ENCODE measurements around the gene PAPSS2. TPM values are rescaled to one million over a fixed set of nuclear protein-coding genes. Genes with fewer than 3 reads are reported as not detected.

Gene PAPSS2
- total RNA-seq, 1 donor from 2014 or later: 21.1 TPM

- no peaks in the 10 kb centered on the region for H3K27me3 Mint-ChIP-seq
- TF ChIP-seq, protein P1, sequence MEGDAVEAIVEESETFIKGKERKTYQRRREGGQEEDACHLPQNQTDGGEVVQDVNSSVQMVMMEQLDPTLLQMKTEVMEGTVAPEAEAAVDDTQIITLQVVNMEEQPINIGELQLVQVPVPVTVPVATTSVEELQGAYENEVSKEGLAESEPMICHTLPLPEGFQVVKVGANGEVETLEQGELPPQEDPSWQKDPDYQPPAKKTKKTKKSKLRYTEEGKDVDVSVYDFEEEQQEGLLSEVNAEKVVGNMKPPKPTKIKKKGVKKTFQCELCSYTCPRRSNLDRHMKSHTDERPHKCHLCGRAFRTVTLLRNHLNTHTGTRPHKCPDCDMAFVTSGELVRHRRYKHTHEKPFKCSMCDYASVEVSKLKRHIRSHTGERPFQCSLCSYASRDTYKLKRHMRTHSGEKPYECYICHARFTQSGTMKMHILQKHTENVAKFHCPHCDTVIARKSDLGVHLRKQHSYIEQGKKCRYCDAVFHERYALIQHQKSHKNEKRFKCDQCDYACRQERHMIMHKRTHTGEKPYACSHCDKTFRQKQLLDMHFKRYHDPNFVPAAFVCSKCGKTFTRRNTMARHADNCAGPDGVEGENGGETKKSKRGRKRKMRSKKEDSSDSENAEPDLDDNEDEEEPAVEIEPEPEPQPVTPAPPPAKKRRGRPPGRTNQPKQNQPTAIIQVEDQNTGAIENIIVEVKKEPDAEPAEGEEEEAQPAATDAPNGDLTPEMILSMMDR (conservative IDR thresholded peaks at IDR 0.05): no peak
- no peaks in the 10 kb centered on the region for H3K9me3 Mint-ChIP-seq
- peaks cover 36% of the 10 kb centered on the region for H3K36me3 Mint-ChIP-seq
- H3K27ac Mint-ChIP-seq: no peak overlapping the region
- H3K4me3 Mint-ChIP-seq: no peak overlapping the region
- DNase-seq (ENCODE audit: extremely low spot score, unreplicated experiment): no peak
- peaks cover 4% of the 10 kb centered on the region for H3K4me1 Mint-ChIP-seq (ENCODE audit: unreplicated experiment)
Observed at GRCh38 chr10:87761892-87762291, 102.2 kb downstream of the PAPSS2 start.

DNA sequence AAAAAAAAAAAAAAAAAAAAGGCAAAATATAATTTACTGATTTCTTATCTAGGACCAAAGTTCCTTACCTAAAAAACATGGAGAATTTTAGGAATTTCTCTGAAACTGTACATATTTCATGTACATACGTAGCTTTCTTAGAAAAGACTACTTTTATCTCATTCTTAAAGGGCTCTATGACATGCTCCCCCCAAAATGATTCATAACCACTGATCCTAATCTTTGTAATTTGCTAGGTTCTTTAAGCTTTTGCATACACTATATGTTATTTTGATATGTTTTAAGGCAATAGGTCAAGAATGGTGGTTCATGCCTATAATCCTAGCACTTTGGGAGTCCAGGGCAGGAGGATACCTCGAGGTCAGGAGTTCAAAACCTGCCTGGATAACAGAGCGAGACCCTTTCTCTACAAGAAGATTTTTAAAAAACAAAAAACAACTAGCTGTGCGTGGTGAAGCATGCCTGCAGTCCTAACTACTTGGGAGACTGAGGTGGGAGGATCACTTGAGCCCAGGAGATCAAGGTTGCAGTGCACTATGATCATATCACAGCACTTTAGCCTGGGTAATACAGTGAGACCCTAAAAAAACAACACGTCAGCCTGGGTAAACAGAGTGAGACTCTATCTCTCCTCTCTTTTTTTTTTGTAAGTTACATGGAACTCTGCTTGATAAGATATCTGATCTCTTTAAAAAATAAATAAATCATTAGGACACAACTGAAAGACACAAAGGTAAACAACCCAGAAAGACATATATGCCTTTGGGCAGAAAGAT lies 103.6 kb downstream of the PAPSS2 start:
- Mint-ChIP-seq H3K4me3 (no peak overlapping the region), H3K36me3 (peaks cover 44% of the 10 kb centered on the region), H3K4me1 (ENCODE audit: unreplicated experiment) (peaks cover 4% of the 10 kb centered on the region), H3K9me3 (no peaks in the 10 kb centered on the region), H3K27ac (no peak overlapping the region), H3K27me3 (no peaks in the 10 kb centered on the region)
- no peak for DNase-seq (ENCODE audit: extremely low spot score, unreplicated experiment)
- TF ChIP-seq, protein P1 (conservative IDR thresholded peaks at IDR 0.05): no peak

DNA sequence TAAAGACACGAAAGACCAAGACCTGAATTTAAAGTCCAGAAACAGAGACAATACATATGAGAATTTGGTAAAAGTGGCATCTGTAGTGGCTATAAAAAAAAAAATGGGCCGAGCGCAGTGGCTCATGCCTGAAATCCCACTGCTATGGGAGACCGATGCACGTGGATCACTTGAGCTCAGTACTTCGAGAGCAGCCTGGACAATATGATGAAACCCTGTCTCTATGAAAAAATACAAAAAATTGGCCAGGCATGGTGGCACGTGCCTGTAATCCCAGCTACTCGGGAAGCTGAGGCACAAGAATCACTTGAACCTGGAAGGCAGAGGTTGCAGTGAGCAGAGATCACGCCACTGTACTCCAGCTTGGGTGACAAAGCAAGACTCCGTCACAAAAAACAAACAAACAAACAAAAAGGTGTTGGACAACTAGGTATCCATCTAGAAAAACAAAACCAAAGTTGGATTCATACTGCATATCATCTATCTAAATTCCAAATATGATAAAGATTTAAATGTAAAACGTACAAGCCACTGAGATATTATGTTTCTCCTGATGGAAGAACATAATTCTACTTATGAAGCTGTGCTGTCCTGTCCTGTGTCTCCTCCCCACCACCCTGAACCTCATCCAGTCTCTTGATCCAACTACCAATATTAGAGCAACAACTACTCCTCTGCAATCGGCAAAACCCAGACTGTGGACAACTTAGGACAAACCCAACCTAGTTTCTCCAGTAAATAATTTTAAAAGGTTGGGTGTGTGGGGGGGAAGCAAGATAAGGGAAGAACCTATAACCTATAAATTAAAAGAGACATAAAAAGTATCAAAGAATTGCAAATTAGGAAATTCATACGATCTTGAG lies 104.6 kb downstream of the PAPSS2 start:
- no peaks in the 10 kb centered on the region for H3K9me3 Mint-ChIP-seq
- no peak overlapping the region for H3K27ac Mint-ChIP-seq
- peaks cover 48% of the 10 kb centered on the region for H3K36me3 Mint-ChIP-seq
- peaks cover 4% of the 10 kb centered on the region for H3K4me1 Mint-ChIP-seq (ENCODE audit: unreplicated experiment)
- H3K27me3 Mint-ChIP-seq: no peaks in the 10 kb centered on the region
- H3K4me3 Mint-ChIP-seq: no peak overlapping the region
- no peak for DNase-seq (ENCODE audit: extremely low spot score, unreplicated experiment)
- TF ChIP-seq, protein P1 (conservative IDR thresholded peaks at IDR 0.05): no peak

GRCh38 chr10:87765666-87766376 lies 106.1 kb downstream of the PAPSS2 start:
- no peaks in the 10 kb centered on the region for H3K27me3 Mint-ChIP-seq
- no peak overlapping the region for H3K27ac Mint-ChIP-seq
- H3K4me1 Mint-ChIP-seq (ENCODE audit: unreplicated experiment): peaks cover 4% of the 10 kb centered on the region
- no peak for DNase-seq (ENCODE audit: extremely low spot score, unreplicated experiment)
- H3K36me3 Mint-ChIP-seq: peaks cover 53% of the 10 kb centered on the region
- TF ChIP-seq, protein P1 (conservative IDR thresholded peaks at IDR 0.05): no peak
- H3K9me3 Mint-ChIP-seq: no peaks in the 10 kb centered on the region
- H3K4me3 Mint-ChIP-seq: no peak overlapping the region

DNA sequence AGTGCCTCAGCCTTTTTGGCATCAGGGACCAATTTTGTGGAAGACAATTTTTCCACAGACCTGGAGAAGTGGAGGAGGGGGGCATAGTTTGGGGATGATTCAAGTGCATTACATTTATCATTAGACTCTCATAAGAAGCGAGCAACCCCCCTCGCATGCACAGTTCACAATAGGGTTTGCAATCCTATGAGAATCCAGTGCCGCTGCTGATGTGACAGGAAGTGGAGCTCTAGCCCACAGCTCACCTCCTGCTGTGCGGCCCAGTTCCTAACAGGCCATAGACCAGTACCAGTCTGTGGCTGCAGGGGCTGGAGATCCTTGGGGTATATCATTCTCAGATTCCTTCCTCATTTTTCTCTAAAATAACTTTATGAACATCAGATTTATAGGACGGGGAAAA lies 107.6 kb downstream of the PAPSS2 start:
- DNase-seq (ENCODE audit: extremely low spot score, unreplicated experiment): no peak
- Mint-ChIP-seq H3K9me3 (no peaks in the 10 kb centered on the region), H3K4me1 (ENCODE audit: unreplicated experiment) (no peaks in the 10 kb centered on the region), H3K36me3 (peaks cover 48% of the 10 kb centered on the region), H3K27me3 (no peaks in the 10 kb centered on the region), H3K27ac (no peak overlapping the region), H3K4me3 (no peak overlapping the region)
- TF ChIP-seq, protein P1 (conservative IDR thresholded peaks at IDR 0.05): no peak
